HepG2 (cell line): ENCODE measurements around the gene NFYB. TPM values are rescaled to one million over a fixed set of nuclear protein-coding genes. Genes with fewer than 3 reads are reported as not detected.

Experiments
- ARID5B ChIP-seq: IDR thresholded peaks from 2 replicates; pipeline ENCODE4 v1.4.0; 2020; ENCODE audit warnings: mild to moderate bottlenecking, missing genetic modification reagents
- MIXL1 ChIP-seq: IDR thresholded peaks from 2 replicates; pipeline ENCODE4 v1.6.1; 2016
- SRSF9 ChIP-seq: fragments of 200-400 bp; formaldehyde crosslinking; IDR thresholded peaks from 2 replicates; pipeline ENCODE4 v1.6.1; 2018; ENCODE audit warnings: borderline replicate concordance, mild to moderate bottlenecking, low read depth, low read length; ENCODE audit not compliant: insufficient read depth, poor library complexity, severe bottlenecking
- STAG1 ChIP-seq: sonication (generic); formaldehyde crosslinking; IDR thresholded peaks from 2 replicates; pipeline ENCODE4 v1.4.0; 2020; ENCODE audit warnings: missing genetic modification reagents
- ZBTB33 ChIP-seq: sonication (generic); formaldehyde crosslinking; IDR thresholded peaks from 2 replicates; pipeline ENCODE4 v1.4.0; 2020; ENCODE audit warnings: missing genetic modification reagents
- ZFP36L2 ChIP-seq: sonication (generic); formaldehyde crosslinking; IDR thresholded peaks from 2 replicates; pipeline ENCODE4 v1.4.0; 2020; ENCODE audit warnings: missing genetic modification reagents
- ZKSCAN8 ChIP-seq: IDR thresholded peaks from 2 replicates; pipeline ENCODE4 v1.6.1; 2016; ENCODE audit warnings: borderline replicate concordance, missing genetic modification reagents, missing compliant biosample characterization
- polyA plus RNA-seq, 8 experiments: library from polyadenylated mRNA; depleted of rRNA in 3 of 8; stranded (reverse) in 7 of 8; unstranded in 1 of 8; fragments of >200 nt; fragmentation: Illumina TruSeq in 4 of 8; extraction: Trizol in 4 of 8; gene quantifications; 2 replicates each; pipeline versions ENCODE4 v1.2.1 to v1.2.3, GENCODE V29; 2011 to 2016; ENCODE audit warnings: low read depth in 4 of 8, missing spikeins in 1 of 8, mixed read lengths in 1 of 8; ENCODE audit not compliant: insufficient read depth in 1 of 8
- total RNA-seq, 5 experiments: library from RNA; depleted of rRNA; stranded (reverse); fragments of >200 nt; fragmentation: Illumina TruSeq; extraction: Trizol; gene quantifications; 2 replicates each; pipeline ENCODE4 v1.2.3, GENCODE V29; 2016; ENCODE audit warnings: low read depth in 1 of 5
- TF ChIP-seq, protein P1 (sequence below): sonication (generic); formaldehyde crosslinking; IDR thresholded peaks from 2 replicates; pipeline ENCODE4 v1.4.0; 2020; ENCODE audit warnings: missing genetic modification reagents; ENCODE audit errors: not compliant biosample characterization
- TF ChIP-seq, protein P2 (sequence below): sonication (generic); formaldehyde crosslinking; IDR thresholded peaks from 2 replicates; pipeline ENCODE4 v1.5.0; 2020; ENCODE audit warnings: mild to moderate bottlenecking, missing genetic modification reagents, moderate library complexity

The NFYB gene
- total and polyA plus RNA-seq, 2 of the 13 experiments (the other 11 are each of a cell fraction or from before 2014, with no cell fraction given): 18.7 to 36.6 TPM

- TF ChIP-seq ARID5B (CRISPR knock-in tag) (peak; percentile 24; the same call in 1 of the 2 replicates), ZBTB33 (CRISPR knock-in tag) (no peak), SRSF9 (no peak), ZFP36L2 (CRISPR knock-in tag) (no peak), ZKSCAN8 (CRISPR knock-in tag) (peak; percentile 47; the same call in 1 of the 2 replicates), STAG1 (CRISPR knock-in tag) (peak; percentile 79), MIXL1 (CRISPR knock-in tag) (0 out of 2 replicates have a peak, but pooled peaks have one; percentile 28)
- TF ChIP-seq, protein P1, sequence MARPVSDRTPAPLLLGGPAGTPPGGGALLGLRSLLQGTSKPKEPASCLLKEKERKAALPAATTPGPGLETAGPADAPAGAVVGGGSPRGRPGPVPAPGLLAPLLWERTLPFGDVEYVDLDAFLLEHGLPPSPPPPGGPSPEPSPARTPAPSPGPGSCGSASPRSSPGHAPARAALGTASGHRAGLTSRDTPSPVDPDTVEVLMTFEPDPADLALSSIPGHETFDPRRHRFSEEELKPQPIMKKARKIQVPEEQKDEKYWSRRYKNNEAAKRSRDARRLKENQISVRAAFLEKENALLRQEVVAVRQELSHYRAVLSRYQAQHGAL: no peak
- TF ChIP-seq, protein P2, sequence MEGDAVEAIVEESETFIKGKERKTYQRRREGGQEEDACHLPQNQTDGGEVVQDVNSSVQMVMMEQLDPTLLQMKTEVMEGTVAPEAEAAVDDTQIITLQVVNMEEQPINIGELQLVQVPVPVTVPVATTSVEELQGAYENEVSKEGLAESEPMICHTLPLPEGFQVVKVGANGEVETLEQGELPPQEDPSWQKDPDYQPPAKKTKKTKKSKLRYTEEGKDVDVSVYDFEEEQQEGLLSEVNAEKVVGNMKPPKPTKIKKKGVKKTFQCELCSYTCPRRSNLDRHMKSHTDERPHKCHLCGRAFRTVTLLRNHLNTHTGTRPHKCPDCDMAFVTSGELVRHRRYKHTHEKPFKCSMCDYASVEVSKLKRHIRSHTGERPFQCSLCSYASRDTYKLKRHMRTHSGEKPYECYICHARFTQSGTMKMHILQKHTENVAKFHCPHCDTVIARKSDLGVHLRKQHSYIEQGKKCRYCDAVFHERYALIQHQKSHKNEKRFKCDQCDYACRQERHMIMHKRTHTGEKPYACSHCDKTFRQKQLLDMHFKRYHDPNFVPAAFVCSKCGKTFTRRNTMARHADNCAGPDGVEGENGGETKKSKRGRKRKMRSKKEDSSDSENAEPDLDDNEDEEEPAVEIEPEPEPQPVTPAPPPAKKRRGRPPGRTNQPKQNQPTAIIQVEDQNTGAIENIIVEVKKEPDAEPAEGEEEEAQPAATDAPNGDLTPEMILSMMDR (CRISPR knock-in tag): peak; percentile 87
These were observed 29.1 kb downstream of the NFYB start (continued) for GRCh38 chr12:104108755-104109445.
